SK-N-SH treated with all-trans-retinoic acid at 6 μM for 48 hours (cell line): ENCODE results near the gene IGFL4.

Experiments used
- ATAC-seq: fragments of 200-7000 bp; cut with Tn5 transposase; 3 replicates; pipeline ENCODE4 v1.9.1; 2020; ENCODE audit warnings: mild to moderate bottlenecking, moderate library complexity
- ARNTL ChIP-seq: fragments of 450-650 bp; formaldehyde crosslinking; IDR thresholded peaks from 2 replicates; pipeline ENCODE4 v1.5.0; 2020; ENCODE audit warnings: low read depth, mild to moderate bottlenecking, moderate library complexity, borderline replicate concordance
- BACH2 ChIP-seq: fragments of 250-450 bp; sonication (Bioruptor Pico); IDR thresholded peaks from 2 replicates; pipeline ENCODE4 v1.9.0; 2021; ENCODE audit warnings: mild to moderate bottlenecking, borderline replicate concordance
- CREB5 ChIP-seq: fragments of 250-450 bp; sonication (Bioruptor Pico); IDR thresholded peaks from 2 replicates; pipeline ENCODE4 v1.5.1; 2020; ENCODE audit warnings: low read depth, mild to moderate bottlenecking, moderate library complexity
- CSDC2 ChIP-seq: fragments of 250-450 bp; sonication (Bioruptor Pico); IDR thresholded peaks from 2 replicates; pipeline ENCODE4 v1.5.0; 2020; ENCODE audit warnings: mild to moderate bottlenecking, moderate library complexity
- ESRRG ChIP-seq: fragments of 250-450 bp; sonication (Bioruptor Pico); IDR thresholded peaks from 2 replicates; pipeline ENCODE4 v1.6.1; 2021; ENCODE audit warnings: mild to moderate bottlenecking
- GLIS3 ChIP-seq: fragments of 250-450 bp; sonication (Bioruptor Pico); IDR thresholded peaks from 2 replicates; pipeline ENCODE4 v1.5.0; 2020; ENCODE audit warnings: mild to moderate bottlenecking, moderate library complexity
- ISL1 ChIP-seq: fragments of 250-450 bp; sonication (Bioruptor Pico); IDR thresholded peaks from 2 replicates; pipeline ENCODE4 v2.1.2; 2022; ENCODE audit warnings: mild to moderate bottlenecking, moderate library complexity
- OSR1 ChIP-seq: fragments of 250-450 bp; sonication (Bioruptor Pico); IDR thresholded peaks from 2 replicates; pipeline ENCODE4 v1.8.0; 2022; ENCODE audit warnings: moderate library complexity, mild to moderate bottlenecking, inconsistent platforms
- PATZ1 ChIP-seq: fragments of 250-450 bp; sonication (Bioruptor Pico); IDR thresholded peaks from 2 replicates; pipeline ENCODE4 v1.8.0; 2020; ENCODE audit warnings: mild to moderate bottlenecking, moderate library complexity, borderline replicate concordance
- POU6F1 ChIP-seq: fragments of 250-450 bp; sonication (Bioruptor Pico); IDR thresholded peaks from 2 replicates; pipeline ENCODE4 v1.8.0; 2021; ENCODE audit warnings: low read depth, mild to moderate bottlenecking, moderate library complexity, borderline replicate concordance
- PPARA ChIP-seq: fragments of 250-450 bp; sonication (Bioruptor Pico); IDR thresholded peaks from 2 replicates; pipeline ENCODE4 v1.5.0; 2020; ENCODE audit warnings: mild to moderate bottlenecking, borderline replicate concordance
- RARB ChIP-seq: fragments of 250-450 bp; sonication (Bioruptor Pico); IDR thresholded peaks from 2 replicates; pipeline ENCODE4 v1.8.0; 2021; ENCODE audit warnings: mild to moderate bottlenecking, moderate library complexity
- SNAI2 ChIP-seq: fragments of 250-450 bp; sonication (Bioruptor Pico); IDR thresholded peaks from 2 replicates; pipeline ENCODE4 v1.5.0; 2020; ENCODE audit warnings: mild to moderate bottlenecking, moderate library complexity
- TCF4 ChIP-seq: fragments of 250-450 bp; sonication (Bioruptor Pico); IDR thresholded peaks from 2 replicates; pipeline ENCODE4 v1.8.0; 2021; ENCODE audit warnings: mild to moderate bottlenecking, moderate library complexity, borderline replicate concordance
- ZC3H10 ChIP-seq: fragments of 250-450 bp; sonication (Bioruptor Pico); IDR thresholded peaks from 2 replicates; pipeline ENCODE4 v1.5.1; 2021; ENCODE audit warnings: mild to moderate bottlenecking, moderate library complexity
- ZFP3 ChIP-seq: fragments of 250-450 bp; sonication (Bioruptor Pico); IDR thresholded peaks from 2 replicates; pipeline ENCODE4 v1.5.0; 2020; ENCODE audit warnings: mild to moderate bottlenecking, moderate library complexity
- ZFP30 ChIP-seq: fragments of 450-650 bp; formaldehyde crosslinking; IDR thresholded peaks from 2 replicates; pipeline ENCODE4 v1.5.0; 2022; ENCODE audit warnings: mild to moderate bottlenecking, moderate library complexity
- ZNF70 ChIP-seq: fragments of 450-650 bp; formaldehyde crosslinking; IDR thresholded peaks from 2 replicates; pipeline ENCODE4 v1.5.0; 2020; ENCODE audit warnings: mild to moderate bottlenecking, moderate library complexity
- ZNF8 ChIP-seq: fragments of 450-650 bp; formaldehyde crosslinking; IDR thresholded peaks from 2 replicates; pipeline ENCODE4 v1.5.0; 2020; ENCODE audit warnings: mild to moderate bottlenecking, moderate library complexity
- TF ChIP-seq, protein P1 (sequence below): fragments of 250-450 bp; sonication (Bioruptor Pico); IDR thresholded peaks from 2 replicates; pipeline ENCODE4 v1.5.0; 2020; ENCODE audit warnings: mild to moderate bottlenecking, moderate library complexity
- TF ChIP-seq, protein P2 (sequence below): fragments of 250-450 bp; sonication (Bioruptor Pico); IDR thresholded peaks from 2 replicates; pipeline ENCODE4 v1.5.1; 2021; ENCODE audit warnings: mild to moderate bottlenecking, moderate library complexity

IGFL4 gene

GRCh38 chr19:46076951-46077814 is 36.4 kb upstream of the IGFL4 start:
- peak; percentile 95 for ATAC-seq
- TF ChIP-seq ISL1 (CRISPR knock-in tag), result no peak
- no peak for TF ChIP-seq ZFP3
- no peak for TF ChIP-seq CREB5 (CRISPR knock-in tag)
- no peak for TF ChIP-seq PPARA
- TF ChIP-seq BACH2, result no peak
- TF ChIP-seq, protein P1, sequence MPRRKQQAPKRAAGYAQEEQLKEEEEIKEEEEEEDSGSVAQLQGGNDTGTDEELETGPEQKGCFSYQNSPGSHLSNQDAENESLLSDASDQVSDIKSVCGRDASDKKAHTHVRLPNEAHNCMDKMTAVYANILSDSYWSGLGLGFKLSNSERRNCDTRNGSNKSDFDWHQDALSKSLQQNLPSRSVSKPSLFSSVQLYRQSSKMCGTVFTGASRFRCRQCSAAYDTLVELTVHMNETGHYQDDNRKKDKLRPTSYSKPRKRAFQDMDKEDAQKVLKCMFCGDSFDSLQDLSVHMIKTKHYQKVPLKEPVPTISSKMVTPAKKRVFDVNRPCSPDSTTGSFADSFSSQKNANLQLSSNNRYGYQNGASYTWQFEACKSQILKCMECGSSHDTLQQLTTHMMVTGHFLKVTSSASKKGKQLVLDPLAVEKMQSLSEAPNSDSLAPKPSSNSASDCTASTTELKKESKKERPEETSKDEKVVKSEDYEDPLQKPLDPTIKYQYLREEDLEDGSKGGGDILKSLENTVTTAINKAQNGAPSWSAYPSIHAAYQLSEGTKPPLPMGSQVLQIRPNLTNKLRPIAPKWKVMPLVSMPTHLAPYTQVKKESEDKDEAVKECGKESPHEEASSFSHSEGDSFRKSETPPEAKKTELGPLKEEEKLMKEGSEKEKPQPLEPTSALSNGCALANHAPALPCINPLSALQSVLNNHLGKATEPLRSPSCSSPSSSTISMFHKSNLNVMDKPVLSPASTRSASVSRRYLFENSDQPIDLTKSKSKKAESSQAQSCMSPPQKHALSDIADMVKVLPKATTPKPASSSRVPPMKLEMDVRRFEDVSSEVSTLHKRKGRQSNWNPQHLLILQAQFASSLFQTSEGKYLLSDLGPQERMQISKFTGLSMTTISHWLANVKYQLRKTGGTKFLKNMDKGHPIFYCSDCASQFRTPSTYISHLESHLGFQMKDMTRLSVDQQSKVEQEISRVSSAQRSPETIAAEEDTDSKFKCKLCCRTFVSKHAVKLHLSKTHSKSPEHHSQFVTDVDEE (CRISPR knock-in tag), result no peak
- no peak for TF ChIP-seq ZC3H10
- TF ChIP-seq GLIS3 (CRISPR knock-in tag), result no peak
- no peak for TF ChIP-seq PATZ1 (CRISPR knock-in tag)
- no peak for TF ChIP-seq ZFP30
- no peak for TF ChIP-seq CSDC2
- no peak for TF ChIP-seq SNAI2 (CRISPR knock-in tag)
- no peak for TF ChIP-seq ESRRG (CRISPR knock-in tag)
- TF ChIP-seq OSR1, result no peak
- TF ChIP-seq TCF4 (CRISPR knock-in tag), result no peak
- TF ChIP-seq, protein P2, sequence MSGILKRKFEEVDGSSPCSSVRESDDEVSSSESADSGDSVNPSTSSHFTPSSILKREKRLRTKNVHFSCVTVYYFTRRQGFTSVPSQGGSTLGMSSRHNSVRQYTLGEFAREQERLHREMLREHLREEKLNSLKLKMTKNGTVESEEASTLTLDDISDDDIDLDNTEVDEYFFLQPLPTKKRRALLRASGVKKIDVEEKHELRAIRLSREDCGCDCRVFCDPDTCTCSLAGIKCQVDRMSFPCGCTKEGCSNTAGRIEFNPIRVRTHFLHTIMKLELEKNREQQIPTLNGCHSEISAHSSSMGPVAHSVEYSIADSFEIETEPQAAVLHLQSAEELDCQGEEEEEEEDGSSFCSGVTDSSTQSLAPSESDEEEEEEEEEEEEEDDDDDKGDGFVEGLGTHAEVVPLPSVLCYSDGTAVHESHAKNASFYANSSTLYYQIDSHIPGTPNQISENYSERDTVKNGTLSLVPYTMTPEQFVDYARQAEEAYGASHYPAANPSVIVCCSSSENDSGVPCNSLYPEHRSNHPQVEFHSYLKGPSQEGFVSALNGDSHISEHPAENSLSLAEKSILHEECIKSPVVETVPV, result no peak
- TF ChIP-seq ARNTL (CRISPR knock-in tag), result no peak
- no peak for TF ChIP-seq ZNF70

GRCh38 chr19:46076031-46076880 is 35.5 kb upstream of the IGFL4 start:
- no peak for ATAC-seq
- TF ChIP-seq ISL1 (CRISPR knock-in tag) (no peak), CREB5 (CRISPR knock-in tag) (no peak), SNAI2 (CRISPR knock-in tag) (no peak), ARNTL (CRISPR knock-in tag) (no peak), ZC3H10 (no peak), POU6F1 (CRISPR knock-in tag) (no peak), ZFP3 (no peak), RARB (CRISPR knock-in tag) (no peak), BACH2 (no peak), PATZ1 (CRISPR knock-in tag) (no peak), PPARA (no peak), ZNF8 (CRISPR knock-in tag) (no peak), CSDC2 (no peak)
